ENCODE results near the gene PHF5A. TPM values are rescaled to one million over a fixed set of nuclear protein-coding genes. Genes with fewer than 3 reads are reported as not detected.

Gene PHF5A
- total RNA-seq, 5 donors from 2014 or later (not counting 1 experiment from before 2014, with no cell fraction given), result 29.0 to 45.9 (median 38.0) TPM

GRCh38 chr22:41411021-41411851 lies 57.3 kb downstream of the PHF5A start:
- no peak for DNase-seq
- Histone ChIP-seq H3K9me3 (no peaks in the 10 kb centered on the region), H3K36me3 (ENCODE audit: control insufficient read depth in 2 of 2, extremely low read depth in 1 of 2, insufficient read depth in 1 of 2, low read length in 1 of 2) (no peaks in the 10 kb centered on the region), H3K27me3 (replicated peaks in 1 of 2; ENCODE audit: control insufficient read depth in 2 of 2, extremely low read depth in 1 of 2, insufficient read depth in 2 of 2, low read length in 1 of 2) (no peaks in the 10 kb centered on the region), H3K27ac (ENCODE audit: low read length) (peak overlapping the region; percentile 99), H3K4me1 (ENCODE audit: control insufficient read depth in 1 of 2, extremely low read depth in 1 of 2, insufficient read depth in 2 of 2, low read length in 2 of 2) (peaks cover 22 to 49% of the 10 kb centered on the region in 2 experiments), H3K4me3 (ENCODE audit: control insufficient read depth in 1 of 2, extremely low read depth in 1 of 2, low read length in 1 of 2) (no peak overlapping the region)
- WGBS (ENCODE audit: insufficient coverage), result 100% methylated on average over 4 of the region's 11 CpGs
- H3K27ac Mint-ChIP-seq, result peak overlapping the region; percentile 85 to 87
- POLR2A ChIA-PET, result interaction anchor here (0.5 to 0.6 kb wide), 2 partner anchors 29 to 775 kb away, joined by 3 to 4 read pairs; partner anchors contain the start of gene TEF (in 1 of the 2)
- H3K36me3 Mint-ChIP-seq, result no peaks in the 10 kb centered on the region
- CTCF ChIA-PET, result no interaction called here
- H3K9me3 Mint-ChIP-seq, result no peaks in the 10 kb centered on the region
- peaks cover 36 to 44% (median 40%) of the 10 kb centered on the region in 3 donors for H3K4me1 Mint-ChIP-seq
- H3K27me3 Mint-ChIP-seq, result no peaks in the 10 kb centered on the region
- no peak for ATAC-seq (replicated peaks in 1 of 4)
- peak overlapping the region in 2 of 3 donors; percentile 22 to 44 for H3K4me3 Mint-ChIP-seq

GRCh38 chr22:41410311-41410751 lies 58.2 kb downstream of the PHF5A start:
- ChIA-PET CTCF (interaction anchor here in 1 of 2 donors (0.6 to 0.7 kb wide), 2 partner anchors 88 to 511 kb away, joined by 4 to 6 read pairs; no protein-coding TSS in a partner anchor), POLR2A (no interaction called here)
- Mint-ChIP-seq H3K27me3 (no peaks in the 10 kb centered on the region), H3K4me1 (peaks cover 34 to 37% (median 36%) of the 10 kb centered on the region in 3 donors), H3K9me3 (no peaks in the 10 kb centered on the region), H3K4me3 (no peak overlapping the region), H3K36me3 (no peaks in the 10 kb centered on the region), H3K27ac (peak overlapping the region; percentile 67 to 87)
- no peaks in the 10 kb centered on the region for H3K36me3 ChIP-seq (ENCODE audit: control insufficient read depth in 2 of 2, extremely low read depth in 1 of 2, insufficient read depth in 1 of 2, low read length in 1 of 2)
- H3K9me3 ChIP-seq, result no peaks in the 10 kb centered on the region
- H3K27me3 ChIP-seq (replicated peaks in 1 of 2; ENCODE audit: control insufficient read depth in 2 of 2, extremely low read depth in 1 of 2, insufficient read depth in 2 of 2, low read length in 1 of 2), result no peaks in the 10 kb centered on the region
- peak overlapping the region; percentile 10 for H3K27ac ChIP-seq (ENCODE audit: low read length)
- no peak for ATAC-seq (replicated peaks in 1 of 4)
- no peak for DNase-seq
- peaks cover 18 to 48% of the 10 kb centered on the region in 2 experiments for H3K4me1 ChIP-seq (ENCODE audit: control insufficient read depth in 1 of 2, extremely low read depth in 1 of 2, insufficient read depth in 2 of 2, low read length in 2 of 2)
- 84% methylated on average over 5 of the region's 7 CpGs for WGBS (ENCODE audit: insufficient coverage)
- H3K4me3 ChIP-seq (ENCODE audit: control insufficient read depth in 1 of 2, extremely low read depth in 1 of 2, low read length in 1 of 2), result no peak overlapping the region

Other genes starting within 250 kb of the PHF5A start
- 1 to 10 TPM in 4 of 5 donors, under 1 TPM in 1; 0.75 to 2.3 (median 1.2) TPM for gene CHADL, start 227.8 kb downstream of the PHF5A start, total RNA-seq
- gene RANGAP1, start 182.5 kb downstream of the PHF5A start, total RNA-seq, result 100 to 1,000 TPM in 4 of 5 donors, 10 to 100 TPM in 1; 95.0 to 113 (median 104) TPM
- 10 to 100 TPM; 38.5 to 50.3 (median 47.9) TPM for gene ZC3H7B, start 167.2 kb downstream of the PHF5A start, total RNA-seq
- 10 to 100 TPM in 1 of 5 donors, 1 to 10 TPM in 4; 4.1 to 10.8 (median 4.6) TPM for gene TEF, start 86.8 kb downstream of the PHF5A start, total RNA-seq
- 10 to 100 TPM; 22.2 to 48.6 (median 37.9) TPM for gene TOB2, start 21.9 kb downstream of the PHF5A start, total RNA-seq
- 10 to 100 TPM; 72.0 to 82.2 (median 77.0) TPM for gene ACO2, start 425 bp upstream of the PHF5A start, total RNA-seq
- gene POLR3H, start 75.8 kb upstream of the PHF5A start, total RNA-seq, result 10 to 100 TPM; 20.6 to 57.7 (median 44.9) TPM
- gene CSDC2, start 92.3 kb upstream of the PHF5A start, total RNA-seq, result under 1 TPM in 3 of 5 donors, not detected in 2; 0.13 to 0.23 (median 0.16) TPM
- gene PMM1, start 121.1 kb upstream of the PHF5A start, total RNA-seq, result 10 to 100 TPM; 22.6 to 39.7 (median 33.4) TPM
- 10 to 100 TPM; 19.9 to 31.3 (median 28.7) TPM for gene DESI1, start 152.4 kb upstream of the PHF5A start, total RNA-seq
- gene XRCC6, start 152.6 kb upstream of the PHF5A start, total RNA-seq, result 100 to 1,000 TPM; 159 to 174 (median 168) TPM
- gene SNU13, start 220.2 kb upstream of the PHF5A start, total RNA-seq, result 100 to 1,000 TPM; 108 to 145 (median 122) TPM
- gene MEI1, start 230.8 kb upstream of the PHF5A start, total RNA-seq, result 10 to 100 TPM; 52.7 to 89.2 (median 72.9) TPM